GM21447 (cell line): Measurements from ENCODE around the gene KHSRP.
"Not testable (repeated sequence)": the region's sequence is repeated elsewhere in the genome, so short reads cannot be mapped to it uniquely, and the experiment has no call there.

ENCODE experiments used
- ATAC-seq: cut with Tn5 transposase; IDR thresholded peaks from one replicate; pipeline ENCODE4 v1.9.1; 2021; ENCODE audit not compliant: unreplicated experiment

Gene KHSRP

DNA sequence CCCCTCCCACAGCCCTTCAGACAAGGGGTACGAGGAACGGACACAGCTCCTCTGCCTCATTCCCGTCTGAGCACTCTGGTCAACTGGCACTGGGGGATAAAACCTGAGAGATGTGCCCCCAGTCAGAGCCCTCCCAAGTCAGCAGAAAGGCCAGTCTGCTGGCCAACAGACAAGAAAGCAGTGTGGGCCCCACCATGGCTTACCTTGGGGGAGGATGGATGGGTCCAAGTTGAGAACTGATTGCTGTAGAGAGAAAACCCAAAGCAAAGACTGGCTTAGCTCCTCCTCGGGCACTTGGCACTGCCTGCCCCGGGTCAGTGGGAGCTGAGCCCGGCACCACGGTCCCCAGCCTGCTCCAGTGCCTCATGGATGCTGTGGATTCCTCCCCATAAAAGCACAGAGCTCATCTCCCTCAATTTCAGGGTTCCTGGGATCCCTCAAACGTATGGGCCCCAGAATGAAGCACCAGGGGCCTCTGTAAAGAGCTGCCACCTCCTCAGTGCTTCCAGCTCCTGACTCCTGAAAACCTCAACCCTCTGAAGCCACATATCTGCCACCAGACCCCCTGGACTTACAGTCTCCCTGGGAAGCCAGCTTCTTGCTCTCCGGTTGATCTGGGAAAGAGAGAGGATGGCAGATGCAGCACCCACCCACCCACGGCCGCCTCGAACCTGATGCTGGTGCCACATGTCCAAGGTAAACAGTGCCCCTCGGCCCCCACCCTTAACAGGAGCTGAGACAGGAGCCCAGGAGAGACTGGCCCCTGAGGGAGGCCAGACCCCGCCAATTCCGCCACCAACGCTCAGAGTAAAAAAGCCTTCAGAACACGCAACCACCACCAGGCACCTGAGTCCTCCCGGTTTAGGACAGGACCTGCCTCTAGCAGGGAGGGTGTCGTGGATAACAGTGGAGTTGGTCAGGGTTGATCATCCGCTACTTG, 3.3 kb downstream of the KHSRP start:
- no peak for ATAC-seq

DNA sequence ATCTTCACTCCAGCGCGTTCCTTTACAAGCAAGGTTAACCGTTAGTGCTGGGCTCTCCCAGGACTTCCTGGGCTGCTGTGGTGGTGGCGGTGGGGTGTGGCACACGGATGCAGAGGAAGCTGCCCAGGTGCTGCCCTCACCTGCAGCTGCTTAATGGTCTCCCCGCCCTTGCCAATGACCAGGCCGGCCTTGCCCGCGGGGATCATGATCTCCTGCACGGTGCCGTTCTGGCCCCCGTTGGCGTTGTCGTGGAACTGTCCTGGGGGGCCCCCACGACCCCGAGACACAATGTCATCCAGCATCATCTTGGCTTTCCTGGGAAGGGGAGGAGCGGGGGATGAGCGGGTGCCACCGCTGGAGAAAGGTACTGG, 6.1 kb downstream of the KHSRP start:
- no peak for ATAC-seq

DNA sequence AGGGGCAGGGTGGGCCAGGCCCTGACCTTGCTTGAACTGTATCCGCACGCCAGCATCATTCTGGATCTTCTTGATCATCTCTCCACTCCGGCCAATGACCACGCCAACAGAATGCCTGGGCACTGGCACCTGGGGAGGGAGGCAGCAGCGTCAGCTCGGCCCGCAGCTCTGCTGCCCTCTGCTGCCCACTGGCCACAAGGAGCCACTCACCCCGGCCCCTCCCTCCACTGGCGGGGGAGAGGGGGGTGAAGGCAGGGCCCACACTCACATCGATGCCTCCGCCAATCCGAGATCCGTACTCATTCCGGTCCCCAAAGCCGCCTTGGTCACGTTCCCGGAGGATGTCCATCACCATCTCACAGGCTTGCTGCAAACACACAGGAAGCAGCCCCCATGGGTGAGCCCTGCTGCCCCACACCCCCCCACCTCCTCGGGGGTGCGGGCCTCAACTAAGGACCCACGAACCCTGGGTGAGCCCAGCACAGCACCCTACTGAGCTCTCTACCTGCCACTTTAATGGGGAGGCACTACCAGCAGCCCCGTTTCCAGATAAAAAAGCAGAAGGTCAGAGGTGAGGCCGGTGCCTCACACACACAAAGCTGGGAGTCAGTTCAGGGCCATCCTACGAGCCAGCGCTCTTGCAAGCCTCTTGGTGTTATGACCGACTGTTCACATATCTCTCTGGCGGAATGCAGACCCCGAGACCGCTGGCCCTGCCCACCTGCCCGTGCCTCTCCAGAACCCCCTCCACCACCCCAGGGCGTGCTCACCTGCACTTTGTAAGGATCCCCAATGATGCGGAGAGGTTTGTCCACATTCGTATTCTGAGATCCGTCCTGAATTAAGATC, 6.7 kb downstream of the KHSRP start:
- no peak for ATAC-seq

DNA sequence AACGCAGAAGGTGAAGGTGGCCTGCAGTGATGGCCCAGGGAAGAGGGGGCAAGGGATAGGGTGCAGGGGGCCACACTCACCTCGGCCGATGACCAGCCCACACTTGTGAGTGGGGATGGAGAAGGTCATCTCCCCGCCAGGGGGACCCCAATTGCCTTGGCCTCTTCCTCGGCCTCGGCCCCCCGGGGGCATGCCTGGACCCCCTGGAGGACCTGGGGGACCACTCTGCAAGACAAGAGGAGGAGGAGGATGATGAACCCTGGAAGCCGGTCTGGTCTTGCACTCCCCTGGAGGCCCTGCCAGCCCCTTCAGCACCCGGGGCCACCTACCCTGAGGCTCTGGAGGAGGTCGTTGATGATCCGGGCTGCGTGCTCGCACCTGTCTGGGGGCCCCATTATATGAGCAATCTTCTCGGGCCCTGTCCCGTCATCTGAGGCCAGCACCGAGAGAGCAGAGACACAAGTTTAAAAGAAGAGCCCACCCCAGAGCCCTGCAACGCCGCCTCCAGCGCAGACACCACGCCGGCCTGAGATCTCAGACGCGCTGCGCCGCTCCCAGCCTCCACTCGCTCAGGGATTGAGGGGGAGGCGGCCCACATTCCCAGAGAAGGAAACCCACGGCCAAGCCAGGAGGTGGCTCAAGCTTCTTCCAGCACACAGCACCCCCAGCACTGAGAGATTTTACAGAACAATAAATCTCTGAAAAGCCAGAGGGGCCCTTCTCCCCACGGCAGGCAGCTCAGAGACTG, 7.8 kb downstream of the KHSRP start:
- no peak for ATAC-seq

DNA sequence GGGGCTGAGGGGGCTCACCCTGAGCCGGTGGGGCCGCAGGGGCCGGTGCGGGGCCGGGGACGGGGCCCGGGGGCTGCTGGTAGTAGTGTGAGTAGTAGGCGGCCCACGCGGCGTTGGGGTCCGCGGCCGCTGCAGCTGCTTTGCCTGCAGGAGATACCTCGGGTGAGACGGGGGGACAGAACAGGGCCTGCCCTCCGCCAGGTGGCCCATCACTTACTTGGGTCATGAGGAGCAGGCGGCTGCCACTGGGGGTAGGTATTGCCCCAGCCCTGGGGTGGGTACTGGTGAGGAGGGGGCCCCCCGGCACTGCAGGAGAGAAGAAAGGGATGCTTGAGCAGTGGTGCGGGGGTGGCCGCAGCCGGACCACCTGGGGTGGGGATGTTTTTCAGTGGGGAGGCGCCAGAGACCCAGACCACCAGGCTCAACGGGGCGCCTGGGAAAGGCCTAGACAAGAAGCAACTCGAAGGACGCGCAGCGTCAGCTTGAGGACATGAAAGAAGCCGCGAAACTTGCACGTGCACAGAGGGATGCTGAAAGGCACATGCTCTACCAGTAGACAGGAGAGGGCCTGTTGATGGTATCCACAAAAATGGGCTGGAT, 8.9 kb downstream of the KHSRP start:
- ATAC-seq = no peak

DNA sequence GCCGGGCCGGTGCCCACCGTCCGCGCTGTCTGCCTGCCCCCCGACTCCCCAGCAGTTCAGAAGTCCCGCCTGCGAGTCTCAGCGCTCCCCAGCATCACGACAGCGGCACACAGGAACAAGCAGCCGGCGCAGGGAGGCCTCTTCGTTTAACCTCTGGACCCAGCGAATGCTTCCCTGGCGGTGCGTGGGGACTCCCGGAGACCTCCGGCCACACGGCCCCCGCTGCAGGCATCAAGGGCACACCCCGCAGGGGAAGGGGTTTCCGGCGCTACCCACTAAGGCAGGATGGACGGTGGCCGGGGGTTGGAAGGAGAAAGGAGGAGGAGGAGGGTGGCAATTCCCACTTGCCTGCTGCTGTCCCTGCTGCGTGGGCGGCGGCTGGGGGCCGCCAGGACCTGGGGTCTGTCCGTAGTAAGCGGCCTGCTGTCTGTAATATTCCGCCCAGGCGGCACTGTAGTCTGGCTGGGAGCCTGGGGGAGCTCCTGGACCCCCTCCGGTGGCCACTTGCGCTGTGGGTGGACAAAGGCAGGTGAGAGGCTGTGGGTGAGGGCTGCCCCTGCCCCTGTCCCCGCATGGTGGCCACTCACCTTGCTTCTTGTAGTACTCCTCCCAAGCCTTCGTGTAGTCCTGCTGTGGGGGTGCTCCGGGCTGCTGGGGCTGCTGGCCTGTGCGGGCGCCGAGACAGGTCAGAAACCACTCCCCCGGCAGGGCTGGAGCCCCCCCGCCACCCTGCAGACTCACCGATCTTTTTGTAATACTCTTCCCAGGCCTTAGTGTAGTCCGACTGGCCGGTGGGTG, 9.6 kb downstream of the KHSRP start:
- no peak for ATAC-seq

DNA sequence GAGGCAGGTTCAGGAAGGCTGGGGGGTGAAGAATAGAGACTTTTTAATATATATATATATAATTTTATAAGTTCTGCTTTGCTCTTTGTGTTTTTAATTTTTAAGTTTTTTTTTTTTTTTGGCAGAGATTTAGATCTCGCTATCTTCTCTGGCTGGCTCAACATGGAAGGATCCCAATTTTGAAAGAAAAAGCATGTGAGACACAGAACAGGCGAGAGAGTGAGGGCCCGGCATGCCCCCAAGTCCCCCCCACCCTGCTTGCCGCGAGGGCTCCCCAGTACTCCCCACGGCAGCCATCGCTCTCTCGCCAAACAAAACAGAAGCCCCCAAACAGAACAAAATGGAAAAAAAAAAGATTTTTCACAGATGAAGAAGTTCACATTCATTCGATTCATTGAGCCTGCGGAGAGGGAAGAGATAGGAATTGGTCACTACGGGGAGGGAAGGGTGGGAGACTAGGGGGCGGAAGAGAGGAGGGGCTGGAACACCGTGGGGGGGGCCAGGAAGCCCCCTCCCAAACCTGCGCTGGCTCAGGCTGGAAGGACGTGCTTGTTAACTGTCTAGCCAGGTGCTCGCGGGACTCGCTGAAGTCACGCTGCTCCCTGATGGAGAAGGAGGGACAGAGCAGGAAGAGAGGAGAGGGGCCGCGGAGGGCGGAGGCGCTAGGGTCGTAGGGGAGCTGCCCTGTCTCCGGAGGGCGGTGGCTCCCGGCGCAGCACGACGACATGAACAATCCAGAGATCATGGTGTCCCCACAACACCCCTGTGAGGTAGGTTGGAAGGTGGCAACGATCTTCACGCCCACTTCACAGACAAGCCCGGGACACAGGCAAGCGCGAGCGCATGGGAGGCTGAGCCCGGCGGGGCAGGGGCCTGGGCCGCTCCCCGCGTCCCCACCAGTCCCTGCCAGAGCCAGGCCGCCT, 10.6 kb downstream of the KHSRP start:
- ATAC-seq = no peak

DNA sequence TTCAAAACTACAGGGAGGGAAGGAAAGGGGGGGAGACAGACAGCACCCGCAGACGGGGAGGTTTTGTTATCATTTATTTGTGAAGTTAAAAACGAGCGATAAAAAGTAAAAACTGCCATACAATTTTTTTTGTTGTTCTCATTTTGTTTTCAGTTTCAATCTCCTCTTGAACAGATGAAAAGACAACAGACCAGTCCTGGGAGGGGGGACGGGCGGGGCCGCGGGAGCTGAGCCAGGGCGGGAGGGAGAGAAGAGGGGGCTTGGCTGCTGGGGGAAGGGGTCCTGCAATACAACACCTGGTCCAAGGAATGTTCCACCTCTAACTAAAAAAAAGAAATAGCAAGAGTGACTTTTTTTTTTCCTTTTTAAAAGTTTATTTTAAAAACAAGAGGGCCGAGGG, 11.3 kb downstream of the KHSRP start:
- no peak for ATAC-seq

DNA sequence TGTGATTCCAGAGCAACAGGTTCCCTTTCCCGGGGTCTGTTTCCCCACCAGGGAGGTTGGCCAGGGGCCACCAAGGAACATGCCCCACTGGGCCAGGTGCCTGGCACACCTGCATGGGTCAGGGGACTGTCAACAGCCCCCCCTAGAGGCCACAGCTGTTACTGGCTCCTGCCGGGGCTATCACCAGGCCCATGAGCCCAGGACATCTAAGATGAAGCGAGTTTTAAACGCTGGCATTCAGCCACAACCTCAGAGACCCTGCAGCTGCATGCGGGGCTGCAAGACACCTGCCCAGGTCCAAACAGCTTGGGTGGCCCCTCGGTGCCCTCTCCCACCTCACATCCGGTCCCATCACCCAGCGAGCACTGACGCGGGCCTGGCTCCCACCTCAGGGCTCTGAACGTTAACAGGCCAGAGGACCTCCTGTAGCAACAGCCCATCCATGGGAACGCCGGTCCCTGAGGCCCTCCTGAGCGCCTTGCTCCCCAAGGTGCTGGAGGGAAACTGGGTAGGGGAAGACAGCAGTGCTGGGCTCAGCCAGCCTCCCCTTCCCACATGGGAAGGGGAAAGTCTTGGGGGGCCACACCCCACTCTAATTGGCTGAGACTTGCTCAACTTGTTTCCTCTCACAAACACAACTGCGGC, 12.0 kb downstream of the KHSRP start:
- no peak for ATAC-seq

DNA sequence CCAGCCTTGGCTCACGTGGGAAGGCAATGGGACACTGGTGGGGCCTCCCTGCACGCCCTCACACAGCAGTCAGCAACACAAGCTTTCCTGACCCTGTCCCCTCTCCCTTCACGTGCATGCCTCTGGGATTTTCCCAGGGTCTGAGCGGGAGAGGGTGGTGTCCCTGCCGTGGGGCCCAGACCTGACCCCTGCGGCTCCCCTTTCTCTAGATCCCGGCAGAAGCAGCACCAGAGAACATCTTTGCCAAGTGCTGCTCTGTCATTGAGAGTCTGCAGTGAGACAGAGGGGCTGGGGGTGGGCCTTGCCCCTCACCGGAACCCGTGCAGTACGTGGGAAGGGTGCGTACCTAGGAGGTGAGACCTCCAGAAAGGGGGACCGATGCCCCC, 12.6 kb downstream of the KHSRP start:
- ATAC-seq = no peak

DNA sequence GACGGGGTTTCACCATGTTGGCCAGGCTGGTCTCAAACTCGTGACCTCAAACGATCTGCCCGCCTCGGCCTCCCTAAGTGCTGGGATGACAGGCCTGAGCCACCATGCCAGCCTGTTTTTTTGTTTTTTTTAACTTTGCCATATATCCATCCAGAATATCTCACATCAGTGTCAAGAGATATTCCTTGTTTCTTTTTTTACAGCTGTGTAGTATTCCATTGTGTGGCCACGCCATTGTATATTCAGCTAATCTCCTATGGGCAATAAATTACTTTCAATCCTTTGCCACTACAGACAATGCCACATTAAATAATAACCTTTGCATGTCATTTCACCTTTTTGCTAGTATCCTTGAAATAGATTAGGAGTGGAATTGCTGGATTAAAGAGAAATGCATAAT, 15.3 kb downstream of the KHSRP start:
- ATAC-seq = no peak

DNA sequence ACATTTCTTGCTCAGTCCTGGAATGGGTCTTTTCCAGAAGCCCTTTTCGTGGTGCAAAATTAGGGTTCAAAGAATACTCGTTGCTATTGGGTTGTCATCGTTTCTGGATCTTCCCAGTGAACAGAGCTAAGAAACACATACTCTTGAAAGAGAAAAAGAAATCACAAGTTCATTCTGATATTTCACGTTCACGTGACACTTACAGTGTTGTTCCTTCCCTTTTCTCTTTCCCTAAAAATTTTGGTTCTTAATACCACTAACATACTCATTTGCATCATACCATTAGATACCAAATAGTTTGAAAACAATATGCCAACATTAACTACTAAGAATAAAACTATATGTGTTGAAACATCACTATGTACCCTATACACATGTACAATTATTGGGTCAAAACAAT, 18.2 kb downstream of the KHSRP start:
- no peak for ATAC-seq

DNA sequence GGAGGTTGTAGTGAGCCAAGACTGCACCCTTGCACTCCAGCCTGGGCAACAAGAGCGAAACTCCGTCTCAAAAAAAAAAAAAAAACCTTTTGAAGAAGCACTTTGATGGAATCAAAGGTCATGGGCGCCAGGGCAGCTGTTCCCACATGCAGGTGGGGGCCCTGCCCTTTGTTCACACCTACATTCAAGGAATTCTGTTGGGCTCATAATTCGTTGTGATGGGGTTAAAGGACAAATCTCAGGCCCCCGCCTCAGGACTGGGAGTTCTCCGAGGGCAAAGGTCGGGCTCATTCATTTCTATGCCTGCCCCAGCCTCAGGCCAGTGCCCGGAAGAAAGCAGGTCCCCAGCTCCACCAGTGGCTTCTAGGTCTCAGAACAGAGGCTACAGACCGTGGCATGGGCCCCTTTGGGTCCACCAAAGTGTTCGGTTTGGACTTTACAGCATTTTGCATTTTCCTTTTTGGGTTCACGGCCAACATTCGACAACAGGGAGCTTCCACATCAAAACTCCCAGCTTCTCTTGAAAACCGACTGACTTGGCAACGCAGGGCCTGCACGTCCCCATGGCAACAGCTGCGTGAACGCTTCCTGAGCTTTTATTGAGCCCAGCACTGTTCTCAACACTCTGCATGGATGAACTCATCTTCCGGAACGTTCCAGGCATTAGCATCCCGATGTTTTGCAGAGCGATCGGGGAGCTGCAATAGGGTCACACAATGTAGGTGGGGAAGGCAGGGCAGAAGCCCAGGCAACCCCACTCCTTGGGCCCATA, 21.6 kb downstream of the KHSRP start:
- ATAC-seq = no peak

DNA sequence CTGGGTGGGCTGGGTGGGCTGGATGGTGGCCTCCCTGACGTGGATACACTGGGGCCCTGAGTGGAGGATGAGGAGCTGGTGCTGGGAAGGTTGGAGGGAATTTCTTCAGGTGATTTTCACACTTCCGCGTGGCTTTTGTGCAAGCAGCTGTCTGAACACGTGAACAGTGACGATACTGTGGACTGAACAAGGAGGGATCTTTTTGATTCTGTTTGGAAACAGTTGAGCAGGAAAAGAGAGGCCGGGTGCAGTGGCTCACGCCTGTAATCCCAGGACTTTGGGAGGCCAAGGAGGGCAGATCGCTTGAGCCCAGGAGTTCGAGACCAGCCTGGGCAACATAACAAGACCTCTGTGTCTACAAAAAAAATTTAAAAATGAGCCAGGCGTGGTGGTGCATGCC, 22.6 kb downstream of the KHSRP start:
- no peak for ATAC-seq

DNA sequence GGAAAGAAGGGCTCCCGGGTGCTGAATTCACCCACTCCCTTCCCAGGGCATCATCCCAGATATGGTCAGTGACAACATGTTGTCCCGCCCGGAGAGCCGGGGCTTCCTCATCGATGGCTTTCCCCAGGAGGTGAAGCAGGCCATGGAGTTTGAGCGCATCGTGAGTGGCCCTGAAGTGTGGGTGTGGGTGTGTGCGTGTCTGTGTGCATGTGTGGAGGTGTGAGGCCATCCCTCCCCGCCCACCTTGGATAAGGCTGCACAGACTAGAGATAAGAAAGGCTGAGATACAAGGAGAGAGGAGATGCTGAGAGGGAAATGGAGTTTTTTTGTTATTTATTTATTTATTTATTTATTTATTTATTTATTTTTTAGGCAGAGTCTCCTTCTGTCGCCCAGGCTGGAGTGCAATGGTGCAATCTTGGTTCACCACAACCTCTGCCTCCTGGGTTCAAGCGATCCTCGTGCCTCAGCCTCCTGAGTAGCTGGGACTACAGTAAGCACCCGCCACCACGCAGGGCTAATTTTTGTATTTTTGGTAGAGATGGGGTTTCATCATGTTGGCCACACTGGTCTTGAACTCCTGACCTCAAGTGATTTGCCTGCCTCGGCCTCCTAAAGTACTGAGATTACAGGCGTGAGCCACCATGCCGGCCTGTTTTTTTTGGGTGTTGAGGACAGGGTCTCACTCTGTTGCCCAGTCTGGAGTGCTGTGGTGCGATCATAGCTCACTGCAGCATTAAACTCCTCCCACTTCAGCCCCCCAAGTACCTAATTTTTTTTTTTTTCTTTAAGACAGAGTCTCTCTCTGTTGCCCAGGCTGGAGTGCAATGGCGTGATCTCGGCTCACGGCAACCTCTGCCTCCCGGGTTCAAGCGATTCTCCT, 24.3 kb downstream of the KHSRP start:
- not testable (repeated sequence) for ATAC-seq

DNA sequence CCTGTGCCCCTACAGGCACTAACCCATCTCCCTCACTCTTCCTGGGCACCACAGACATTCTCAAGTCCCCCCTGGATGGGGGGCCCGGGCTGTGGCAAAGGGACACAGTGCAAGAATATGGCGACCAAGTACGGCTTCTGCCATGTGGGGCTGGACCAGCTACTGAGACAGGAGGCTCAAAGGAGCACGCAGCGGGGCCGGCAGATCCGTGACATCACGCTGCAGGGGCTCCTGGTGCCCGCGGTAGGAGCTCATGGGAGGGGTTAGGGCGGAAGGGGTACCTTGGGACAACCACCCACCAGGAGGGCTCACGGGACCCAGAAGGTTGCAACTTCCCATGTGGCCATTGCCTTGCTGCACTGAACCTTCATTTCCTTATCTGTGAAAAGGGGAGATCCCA, 28.3 kb downstream of the KHSRP start:
- no peak for ATAC-seq

DNA sequence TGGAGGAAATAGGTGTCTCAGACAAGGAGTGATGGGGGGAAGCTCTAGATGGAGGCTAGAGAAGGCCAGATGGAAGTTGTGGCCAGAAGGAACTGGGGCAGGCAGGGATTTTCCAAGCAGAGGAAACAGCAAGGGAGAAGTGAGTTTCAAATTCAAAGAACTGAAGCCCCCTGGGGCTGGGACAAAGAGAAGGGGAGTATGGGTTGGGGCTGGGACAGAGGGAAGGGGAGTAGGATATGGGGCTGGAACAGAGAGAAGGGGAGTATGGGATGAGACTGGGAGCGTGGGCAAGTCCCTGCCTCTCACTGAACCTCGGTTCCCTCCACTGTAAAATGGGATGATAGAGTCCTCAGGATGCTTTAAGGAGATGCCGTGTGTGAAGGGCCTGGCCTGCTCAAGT, 29.8 kb downstream of the KHSRP start:
- ATAC-seq = no peak
